OCI-LY7 (cell line): ENCODE measurements around the gene XPOT. TPM values are rescaled to one million over a fixed set of nuclear protein-coding genes. Genes with fewer than 3 reads are reported as not detected.

Experiments used
- BruUV-seq: library from RNA; stranded (reverse); fragments of 400-500 nt; replicated peaks from 2 replicates; lab custom pipeline; 2021; lab: Mats Ljungman, UMichigan
- CTCF ChIA-PET: fragments of 300-600 bp; sonication (Branson Sonifier 250); formaldehyde crosslinking; loops from one replicate; lab custom pipeline; 2022; ENCODE audit warnings: antibody characterized with exemption; ENCODE audit not compliant: unreplicated experiment; lab: Charles Lee
- POLR2A ChIA-PET: fragments of 300-600 bp; sonication (Branson Sonifier 250); formaldehyde crosslinking; loops from one replicate; lab custom pipeline; 2022; ENCODE audit warnings: antibody characterized with exemption; lab: Charles Lee
- DNase-seq: peaks from one replicate; pipeline ENCODE4 v3.0.0-alpha.2; 2015; ENCODE audit warnings: low spot score
- H2AFZ ChIP-seq: fragments of 200-600 bp; sonication (generic), shearing (Covaris generic); 2 replicates; pipeline ENCODE4 v1.6.1; 2014; ENCODE audit warnings: mild to moderate bottlenecking, antibody characterized with exemption, low read length, moderate library complexity
- H3K27ac ChIP-seq: fragments of 200-600 bp; sonication (generic); 2 replicates; pipeline ENCODE4 v1.5.1; 2014; ENCODE audit warnings: mixed run types, low read depth, mild to moderate bottlenecking, moderate library complexity, low read length, inconsistent platforms; ENCODE audit not compliant: poor library complexity, severe bottlenecking
- H3K36me3 ChIP-seq: fragments of 200-600 bp; sonication (generic); 2 replicates; pipeline ENCODE4 v1.6.1; 2014; ENCODE audit warnings: mild to moderate bottlenecking, antibody characterized with exemption, low read length, moderate library complexity, mixed read lengths; ENCODE audit not compliant: insufficient read depth
- H3K4me1 ChIP-seq: fragments of 200-600 bp; sonication (generic); 2 replicates; pipeline ENCODE4 v1.5.1; 2014; ENCODE audit warnings: mild to moderate bottlenecking, low read length; ENCODE audit not compliant: insufficient read depth, poor library complexity, severe bottlenecking
- H3K4me2 ChIP-seq: fragments of 200-600 bp; sonication (generic); 2 replicates; pipeline ENCODE4 v1.6.1; 2014; ENCODE audit warnings: mild to moderate bottlenecking, low read length
- H3K4me3 ChIP-seq: fragments of 200-600 bp; sonication (generic); 2 replicates; pipeline ENCODE4 v1.5.1; 2014; ENCODE audit warnings: mild to moderate bottlenecking, low read depth, low read length; ENCODE audit not compliant: poor library complexity, severe bottlenecking
- H3K79me2 ChIP-seq: fragments of 200-600 bp; sonication (generic); 2 replicates; pipeline ENCODE4 v1.6.1; 2016; ENCODE audit warnings: low read depth, mild to moderate bottlenecking, low read length, moderate library complexity, mixed read lengths; ENCODE audit not compliant: insufficient read depth
- H3K9me2 ChIP-seq: fragments of 200-600 bp; sonication (generic); 2 replicates; pipeline ENCODE4 v1.6.1; 2016; ENCODE audit warnings: mild to moderate bottlenecking, low read length, mixed read lengths; ENCODE audit not compliant: insufficient read depth
- H3K9me3 ChIP-seq: fragments of 200-600 bp; sonication (generic); 2 replicates; pipeline ENCODE4 v1.6.1; 2014; ENCODE audit warnings: mild to moderate bottlenecking, mixed run types, low read length, mixed read lengths
- H4K20me1 ChIP-seq: fragments of 200-600 bp; sonication (generic); 2 replicates; pipeline ENCODE4 v1.6.1; 2014; ENCODE audit warnings: mild to moderate bottlenecking, antibody characterized with exemption, low read length, moderate library complexity, mixed read lengths; ENCODE audit not compliant: insufficient read depth
- EZH2phosphoT487 ChIP-seq: fragments of 200-600 bp; sonication (generic); IDR thresholded peaks from 2 replicates; pipeline ENCODE4 v1.6.1; 2018; ENCODE audit warnings: low read depth, borderline replicate concordance, mild to moderate bottlenecking, mixed run types, antibody characterized with exemption, low read length, moderate library complexity, mixed read lengths
- intact Hi-C: fragments of 100-400 bp; cut with micrococcal nuclease; formaldehyde crosslinking; loops from one replicate; pipeline ENCODE4 v1.10.0; 2022; ENCODE audit not compliant: unreplicated experiment
- small RNA-seq: library from RNA; depleted of rRNA; stranded (forward); fragments of <200 nt; gene quantifications from one replicate; pipeline ENCODE3, GENCODE V24; 2014
- total RNA-seq, 2 experiments: library from RNA; depleted of rRNA in 1 of 2; stranded (reverse); fragments of >200 nt in 1 of 2; shearing (Covaris generic) in 1 of 2; gene quantifications; 2 replicates each; pipeline ENCODE4 v1.2.3, GENCODE V29; 2014 to 2022
- TF ChIP-seq, protein P1 (sequence below): fragments of 200-600 bp; sonication (generic); conservative IDR thresholded peaks from 2 replicates; pipeline ENCODE4 v1.5.1; 2014; ENCODE audit warnings: mild to moderate bottlenecking, antibody characterized with exemption, low read length, moderate library complexity, mixed read lengths

Gene XPOT
- total RNA-seq, 2 experiments from 2014 or later: 101 to 210 TPM

GRCh38 chr12:64500394-64500793 is 96.2 kb downstream of the XPOT start:
- Histone ChIP-seq H3K36me3 (peaks cover 78% of the 10 kb centered on the region), H3K79me2 (no peaks in the 10 kb centered on the region), H3K9me2 (no peaks in the 10 kb centered on the region), H3K9me3 (no peaks in the 10 kb centered on the region), H2AFZ (no peak overlapping the region), H4K20me1 (no peaks in the 10 kb centered on the region), H3K4me1 (no peaks in the 10 kb centered on the region), H3K27ac (no peak overlapping the region), H3K4me2 (no peak overlapping the region), H3K4me3 (no peak overlapping the region)
- BruUV-seq: no TSS peak
- no peak for TF ChIP-seq EZH2phosphoT487
- TF ChIP-seq, protein P1, sequence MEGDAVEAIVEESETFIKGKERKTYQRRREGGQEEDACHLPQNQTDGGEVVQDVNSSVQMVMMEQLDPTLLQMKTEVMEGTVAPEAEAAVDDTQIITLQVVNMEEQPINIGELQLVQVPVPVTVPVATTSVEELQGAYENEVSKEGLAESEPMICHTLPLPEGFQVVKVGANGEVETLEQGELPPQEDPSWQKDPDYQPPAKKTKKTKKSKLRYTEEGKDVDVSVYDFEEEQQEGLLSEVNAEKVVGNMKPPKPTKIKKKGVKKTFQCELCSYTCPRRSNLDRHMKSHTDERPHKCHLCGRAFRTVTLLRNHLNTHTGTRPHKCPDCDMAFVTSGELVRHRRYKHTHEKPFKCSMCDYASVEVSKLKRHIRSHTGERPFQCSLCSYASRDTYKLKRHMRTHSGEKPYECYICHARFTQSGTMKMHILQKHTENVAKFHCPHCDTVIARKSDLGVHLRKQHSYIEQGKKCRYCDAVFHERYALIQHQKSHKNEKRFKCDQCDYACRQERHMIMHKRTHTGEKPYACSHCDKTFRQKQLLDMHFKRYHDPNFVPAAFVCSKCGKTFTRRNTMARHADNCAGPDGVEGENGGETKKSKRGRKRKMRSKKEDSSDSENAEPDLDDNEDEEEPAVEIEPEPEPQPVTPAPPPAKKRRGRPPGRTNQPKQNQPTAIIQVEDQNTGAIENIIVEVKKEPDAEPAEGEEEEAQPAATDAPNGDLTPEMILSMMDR: no peak
- DNase-seq: no peak
- ChIA-PET CTCF (no interaction called here), POLR2A (interaction anchor here (0.5 to 1.0 kb wide), 3 partner anchors 61 to 227 kb away, joined by 3 to 9 read pairs (median 3); no protein-coding TSS in a partner anchor)
- intact Hi-C loops: no loop called here

Small RNA genes lying within 50 kb of the gene (small RNA-seq; reads per million reads assigned to genes)
- not detected for gene RF01210

Other genes starting within 250 kb of the XPOT start
- 16.2 and 20.6 TPM in 2 replicates for gene KICS2, start 182.1 kb upstream of the XPOT start, total RNA-seq (2014; rRNA removed; shearing (Covaris generic))
- gene KICS2, start 182.1 kb upstream of the XPOT start, total RNA-seq (2022): 20.4 and 22.2 TPM in 2 replicates
- gene C12orf56, start 13.6 kb upstream of the XPOT start, total RNA-seq (2014; rRNA removed; shearing (Covaris generic)): not detected in 2 replicates
- not detected in 2 replicates for gene C12orf56, start 13.6 kb upstream of the XPOT start, total RNA-seq (2022)
- 22.7 and 26.1 TPM in 2 replicates for gene TBK1, start 47.7 kb downstream of the XPOT start, total RNA-seq (2014; rRNA removed; shearing (Covaris generic))
- 29.5 and 30.1 TPM in 2 replicates for gene TBK1, start 47.7 kb downstream of the XPOT start, total RNA-seq (2022)
- 13.8 and 16.3 TPM in 2 replicates for gene RASSF3, start 206.1 kb downstream of the XPOT start, total RNA-seq (2014; rRNA removed; shearing (Covaris generic))
- gene RASSF3, start 206.1 kb downstream of the XPOT start, total RNA-seq (2022): 49.9 and 50.8 TPM in 2 replicates